Heart left ventricle (tissue), 16 donors: Measurements from ENCODE around the gene MEG3. TPM values are rescaled to one million over a fixed set of nuclear protein-coding genes. Genes with fewer than 3 reads are reported as not detected.
A peak's percentile ranks its signal among the peaks of the same experiment; 100 is the strongest.

Source experiments
- ATAC-seq, 4 donors: fragments of 200-7000 bp; cut with Tn5 transposase; one replicate each; pipeline ENCODE4 v1.9.1; 2020 to 2022; ENCODE audit warnings: moderate library complexity in 4 of 4, mild to moderate bottlenecking in 3 of 4, moderate number of reproducible peaks in 1 of 4
- DNase-seq, 5 donors: peaks; one replicate each; pipeline ENCODE4 v3.0.0-alpha.2; 2020
- H3K27ac ChIP-seq, 12 donors: fragments of 200-600 bp; sonication (generic) in 4 of 12; one replicate each; pipeline versions ENCODE4 v1.5.0 to v1.8.0; 2016 to 2022; ENCODE audit warnings: mild to moderate bottlenecking in 2 of 12
- H3K27me3 ChIP-seq, 9 donors: fragments of 200-600 bp; sonication (generic) in 2 of 9; one replicate each; pipeline versions ENCODE4 v1.5.1 to v1.8.0; 2016 to 2022; ENCODE audit warnings: mild to moderate bottlenecking in 3 of 9
- H3K36me3 ChIP-seq, 9 donors: fragments of 200-600 bp; sonication (generic) in 2 of 9; one replicate each; pipeline versions ENCODE4 v1.5.0 to v1.8.0; 2018 to 2022; ENCODE audit warnings: mild to moderate bottlenecking in 2 of 9
- H3K4me1 ChIP-seq, 12 donors: fragments of 200-600 bp; sonication (generic) in 4 of 12; one replicate each; pipeline versions ENCODE4 v1.5.0 to v1.8.0; 2016 to 2022; ENCODE audit warnings: mild to moderate bottlenecking in 3 of 12
- H3K4me3 ChIP-seq, 12 donors: fragments of 200-600 bp; sonication (generic) in 4 of 12; one replicate each; pipeline versions ENCODE4 v1.5.0 to v1.8.0; 2017 to 2022; ENCODE audit warnings: mild to moderate bottlenecking in 9 of 12, moderate library complexity in 4 of 12
- H3K9me3 ChIP-seq, 12 donors: fragments of 200-600 bp; sonication (generic) in 4 of 12; one replicate each; pipeline versions ENCODE4 v1.5.0 to v1.8.0; 2016 to 2022; ENCODE audit warnings: mild to moderate bottlenecking in 1 of 12
- POLR2A ChIP-seq, 2 donors: fragments of 450-650 bp; IDR thresholded peaks; one replicate each; pipeline ENCODE4 v1.6.1; 2017; ENCODE audit warnings: antibody characterized with exemption in 2 of 2, mild to moderate bottlenecking in 2 of 2, moderate library complexity in 2 of 2
- WGBS, 4 donors: extraction: QIAGEN DNeasy Blood & Tissue Kit in 2 of 4; methylation state at CpG; one replicate each; pipeline versions ENCODE4 v1.1.5 to v1.1.7; 2013 to 2018; 5-methylcytosine and 5-hydroxymethylcytosine counted together
- intact Hi-C, 10 donors: fragments of 100-400 bp; cut with DNase I; formaldehyde crosslinking; loops; one replicate each; pipeline versions ENCODE4 v1.11.1 to v1.14.2; 2022
- polyA plus RNA-seq, 2 donors: library from polyadenylated mRNA; stranded (reverse); fragments of 200-250 nt; gene quantifications; one replicate each; pipeline ENCODE4 v1.2.3, GENCODE V29; 2013
- total RNA-seq, 9 donors: library from RNA; depleted of rRNA in 2 of 9; stranded (reverse); fragments of >200 nt in 2 of 9; fragmentation: NEBNext Ultra II Directional in 3 of 9; extraction: Animal tissue kit (Norgen Biotek cat#: 25700) in 3 of 9; gene quantifications; one replicate each; pipeline versions ENCODE4 v1.1.0 to v1.2.4, GENCODE V29; 2016 to 2023
- TF ChIP-seq, protein P1 (sequence below), 12 donors: fragments of 200-600 bp; sonication (generic) in 4 of 12; IDR thresholded peaks; one replicate each; pipeline versions ENCODE4 v1.5.0 to v1.8.0; 2018 to 2022; ENCODE audit warnings: antibody characterized with exemption in 12 of 12, mild to moderate bottlenecking in 5 of 12
- donor health status: ischemic (EF 13 %, LVEDD 7.1; RV severe dilation, severe dysfunction).
- donor health status: healthy with polysubstance abuse.
- donor health status: DM: no; HTN: yes; CAD: no.
- donor health status: DM: no; HTN: no; CAD: no.
- donor health status: ischemic (EF 25% LVEDD 6.9; RV normal size, moderate dysfunction).
- donor health status: ischemic (EF 25% LVEDD 5.7; RV mildly dilated, moderate dysfunction).
- donor health status: healthy.
- donor health status: DM: yes; HTN: yes; CAD: no.
- donor health status: ischemic (EF 35%, LVEDD 5.7; RV mildly dilated, moderate dysfunction).
- donor health status: nonischemic (EF 11% LVEDD 7.7; RV severe dilation, severe dysfunction).
- donor health status: DM: yes; HTN: yes; CAD: no.
- donor health status: PGD.
- donor health status: ischemic (EF 29% LVEDD 5.4; RV normal size, mild dysfunction).
- donor health status: nonischemic (EF 23%, LVEDD 6.1; RV moderate dilation, normal function).

Gene MEG3
- total and polyA plus RNA-seq, 11 donors: 3.6 to 37.7 (median 9.9) TPM

- no peak for ATAC-seq
- intact Hi-C loops: no loop called here
- peak in 3 of 5 donors; percentile 13 to 45 (median 13) for DNase-seq
- no peak overlapping the region for H3K4me3 ChIP-seq
- no peaks in the 10 kb centered on the region for H3K36me3 ChIP-seq
- H3K27ac ChIP-seq: no peak overlapping the region
- H3K9me3 ChIP-seq: no peaks in the 10 kb centered on the region
- no peaks in the 10 kb centered on the region for H3K27me3 ChIP-seq
- TF ChIP-seq POLR2A (IDR thresholded peaks at IDR 0.05): no peak
- TF ChIP-seq, protein P1, sequence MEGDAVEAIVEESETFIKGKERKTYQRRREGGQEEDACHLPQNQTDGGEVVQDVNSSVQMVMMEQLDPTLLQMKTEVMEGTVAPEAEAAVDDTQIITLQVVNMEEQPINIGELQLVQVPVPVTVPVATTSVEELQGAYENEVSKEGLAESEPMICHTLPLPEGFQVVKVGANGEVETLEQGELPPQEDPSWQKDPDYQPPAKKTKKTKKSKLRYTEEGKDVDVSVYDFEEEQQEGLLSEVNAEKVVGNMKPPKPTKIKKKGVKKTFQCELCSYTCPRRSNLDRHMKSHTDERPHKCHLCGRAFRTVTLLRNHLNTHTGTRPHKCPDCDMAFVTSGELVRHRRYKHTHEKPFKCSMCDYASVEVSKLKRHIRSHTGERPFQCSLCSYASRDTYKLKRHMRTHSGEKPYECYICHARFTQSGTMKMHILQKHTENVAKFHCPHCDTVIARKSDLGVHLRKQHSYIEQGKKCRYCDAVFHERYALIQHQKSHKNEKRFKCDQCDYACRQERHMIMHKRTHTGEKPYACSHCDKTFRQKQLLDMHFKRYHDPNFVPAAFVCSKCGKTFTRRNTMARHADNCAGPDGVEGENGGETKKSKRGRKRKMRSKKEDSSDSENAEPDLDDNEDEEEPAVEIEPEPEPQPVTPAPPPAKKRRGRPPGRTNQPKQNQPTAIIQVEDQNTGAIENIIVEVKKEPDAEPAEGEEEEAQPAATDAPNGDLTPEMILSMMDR (IDR thresholded peaks at IDR 0.05): no peak
- 87 to 90% (median 87%) methylated on average over 11 to 13 of the region's 13 CpGs for WGBS, 4 donors
- H3K4me1 ChIP-seq: no peaks in the 10 kb centered on the region
Measured at GRCh38 chr14:100867631-100868315, 41.9 kb downstream of the MEG3 start.

GRCh38 chr14:100868621-100869370, 42.9 kb downstream of the MEG3 start:
- DNase-seq: peak in 3 of 5 donors; percentile 7 to 45 (median 13)
- no peak for ATAC-seq
- TF ChIP-seq, protein P1 (IDR thresholded peaks at IDR 0.05): no peak
- TF ChIP-seq POLR2A (IDR thresholded peaks at IDR 0.05): no peak
- Histone ChIP-seq H3K4me1 (no peaks in the 10 kb centered on the region), H3K9me3 (no peaks in the 10 kb centered on the region), H3K4me3 (no peak overlapping the region), H3K27ac (no peak overlapping the region), H3K27me3 (no peaks in the 10 kb centered on the region), H3K36me3 (no peaks in the 10 kb centered on the region)
- intact Hi-C loops: no loop called here
- 86 to 88% (median 87%) methylated on average over 21 to 22 of the region's 24 CpGs for WGBS, 4 donors

DNA sequence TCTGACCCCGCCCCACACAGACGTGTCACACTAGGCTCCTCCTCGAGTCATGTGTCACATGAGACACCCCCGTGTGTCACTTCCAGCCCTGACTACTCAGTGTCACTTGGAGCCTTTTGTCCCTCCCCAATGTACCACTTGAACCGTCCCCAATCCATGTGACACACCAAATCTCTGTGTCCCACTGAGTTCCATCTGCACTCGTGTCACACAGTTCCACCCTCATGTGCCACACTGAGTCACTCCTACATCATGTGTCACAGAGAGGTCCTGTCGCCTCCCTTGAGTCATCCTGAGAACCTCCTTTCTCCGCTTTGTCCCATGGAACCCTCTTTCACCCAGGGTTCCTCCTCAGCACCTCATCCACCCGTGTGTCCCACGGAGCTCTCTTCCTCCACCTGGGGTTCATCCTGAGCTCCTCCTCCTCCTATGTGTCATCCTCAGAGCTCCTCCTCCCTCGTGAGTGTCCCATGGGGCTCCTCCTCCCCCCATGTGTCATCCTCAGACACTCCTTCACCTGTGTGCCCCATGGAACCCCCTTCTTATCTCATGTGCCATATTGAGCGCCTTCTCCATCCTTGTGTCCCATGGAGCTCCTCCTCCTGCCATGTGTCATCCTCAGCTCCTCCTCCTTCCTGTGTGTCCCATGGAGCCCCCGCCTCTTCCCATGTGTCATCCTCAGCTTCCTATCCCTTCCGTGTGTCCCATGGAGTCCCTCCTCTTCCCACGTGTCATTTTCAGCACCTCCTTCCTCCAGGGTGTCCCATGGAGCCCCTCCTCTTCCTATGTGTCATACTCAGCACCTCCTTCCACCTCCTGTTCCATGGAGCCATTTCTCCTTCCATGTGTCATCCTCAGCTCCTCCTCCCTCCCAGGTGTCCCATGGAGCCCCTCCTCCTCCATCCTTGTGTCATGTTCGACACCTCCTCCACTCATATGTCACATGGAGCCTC, 45.6 kb downstream of the MEG3 start:
- Histone ChIP-seq H3K27ac (no peak overlapping the region), H3K4me3 (no peak overlapping the region), H3K9me3 (no peaks in the 10 kb centered on the region), H3K36me3 (no peaks in the 10 kb centered on the region), H3K4me1 (no peaks in the 10 kb centered on the region), H3K27me3 (peaks cover 0 to 3% (median 0%) of the 10 kb centered on the region in 9 donors)
- DNase-seq (peak in 2 of 5 donors; percentile 20 to 24), ATAC-seq (peak in 3 of 4 donors; percentile 8 to 20 (median 15))
- 71 to 81% (median 74%) methylated on average over 16 of the region's 16 CpGs for WGBS, 4 donors
- intact Hi-C loops: no loop called here
- no peak for TF ChIP-seq POLR2A (IDR thresholded peaks at IDR 0.05)

DNA sequence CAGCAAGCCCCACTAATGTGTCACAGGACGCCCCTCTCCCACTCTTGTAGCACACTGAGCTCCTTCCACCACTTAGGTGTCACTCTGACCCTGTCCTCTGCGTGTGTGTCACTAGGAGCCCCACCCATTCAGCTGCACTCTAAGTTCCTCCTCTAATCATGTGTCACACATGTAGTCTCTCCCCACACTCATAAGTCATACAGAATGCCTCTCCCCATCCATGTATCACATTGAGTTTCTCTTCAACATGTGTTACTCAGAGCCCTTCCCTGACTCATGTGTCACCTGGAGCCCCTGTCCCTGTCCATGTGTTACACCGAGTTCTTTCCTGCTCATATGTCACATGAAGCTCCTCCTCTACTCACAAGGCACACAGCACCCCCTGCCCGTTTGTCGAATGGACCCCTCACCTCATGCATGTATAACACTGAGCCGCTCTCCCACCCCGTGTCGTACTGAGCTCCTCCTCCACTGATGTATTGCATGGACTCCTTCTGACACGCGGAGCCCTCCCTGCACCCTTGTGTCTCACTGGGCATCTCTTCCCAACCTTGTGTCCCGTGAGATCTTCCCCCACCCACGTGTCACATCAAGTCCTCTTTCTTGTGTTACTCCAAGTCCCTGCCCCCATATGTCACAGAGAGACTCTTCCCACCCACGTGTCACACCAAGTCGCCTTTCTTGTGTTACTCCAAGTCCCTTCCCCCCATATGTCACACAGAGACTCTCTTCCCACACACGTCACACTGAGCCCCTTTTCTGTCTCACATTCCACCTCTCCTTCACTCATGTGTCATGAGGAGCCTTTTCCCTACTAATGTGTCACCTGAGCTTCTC, 46.6 kb downstream of the MEG3 start:
- WGBS, 4 donors: 76 to 84% (median 78%) methylated on average over 15 of the region's 15 CpGs
- no peaks in the 10 kb centered on the region for H3K36me3 ChIP-seq
- peak in 2 of 5 donors; percentile 19 to 38 for DNase-seq

More for the DNA sequence above, 46.6 kb downstream of the MEG3 start:
- TF ChIP-seq POLR2A (IDR thresholded peaks at IDR 0.05): no peak
- TF ChIP-seq, protein P1 (IDR thresholded peaks at IDR 0.05): no peak
- H3K4me3 ChIP-seq: no peak overlapping the region
- no peaks in the 10 kb centered on the region for H3K9me3 ChIP-seq
- ATAC-seq: peak in 1 of 4 donors; percentile 13
- no peaks in the 10 kb centered on the region for H3K4me1 ChIP-seq
- peaks cover 0 to 4% (median 0%) of the 10 kb centered on the region in 9 donors for H3K27me3 ChIP-seq
- H3K27ac ChIP-seq: no peak overlapping the region
- intact Hi-C loops: no loop called here
